COLO829 (cell line): ENCODE data around the gene MEF2C.
"Not testable (repeated sequence)": the region's sequence is repeated elsewhere in the genome, so short reads cannot be mapped to it uniquely, and the experiment has no call there.

Source experiments
- DNase-seq: peaks from one replicate; pipeline ENCODE4 v3.0.0; 2012; ENCODE audit warnings: low spot score

The MEF2C gene

DNA sequence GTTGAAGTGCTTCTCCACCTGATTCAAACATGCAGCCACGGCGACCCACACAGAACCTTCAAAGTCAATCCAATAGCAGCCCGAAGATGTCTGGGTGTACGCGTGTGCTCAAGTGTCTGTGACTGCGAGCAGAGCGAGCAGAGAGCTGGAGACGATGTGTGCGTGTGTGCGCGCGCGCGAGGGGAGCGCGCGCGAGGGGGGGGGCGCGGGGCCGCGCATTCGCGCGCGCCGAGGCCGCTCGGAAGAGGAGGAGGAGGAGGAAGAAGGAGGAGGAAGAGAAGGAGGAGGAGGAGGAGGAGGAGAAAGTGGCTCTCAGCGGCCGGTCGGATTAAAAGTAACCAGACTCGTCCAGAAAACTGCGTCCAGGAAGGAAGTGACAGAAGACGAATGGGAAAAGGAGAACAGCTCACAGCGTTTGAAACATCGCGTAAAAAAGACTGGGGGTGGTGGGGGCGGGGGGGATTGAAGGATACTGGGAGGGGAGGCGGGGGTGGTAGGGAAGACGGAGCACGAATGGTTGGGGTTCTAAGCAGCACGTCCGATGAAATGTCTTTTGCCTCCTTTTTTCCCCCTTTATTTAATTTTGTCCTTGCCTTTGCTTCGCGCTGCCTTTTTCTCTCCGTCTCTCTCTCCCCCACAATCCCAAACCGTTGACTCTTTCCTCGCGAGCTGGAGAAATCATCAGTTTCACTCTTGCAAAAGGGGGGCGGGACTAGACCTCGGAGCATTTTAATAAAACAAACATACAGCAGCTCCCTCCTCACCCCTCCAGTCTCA lies at the start of gene MEF2C:
TSS of gene MEF2C (minus strand) at position 126 of the 777 bp plus-strand sequence. CDS start 59,396 bp downstream, outside the sequence.
- DNase-seq = peak; percentile 32

DNA sequence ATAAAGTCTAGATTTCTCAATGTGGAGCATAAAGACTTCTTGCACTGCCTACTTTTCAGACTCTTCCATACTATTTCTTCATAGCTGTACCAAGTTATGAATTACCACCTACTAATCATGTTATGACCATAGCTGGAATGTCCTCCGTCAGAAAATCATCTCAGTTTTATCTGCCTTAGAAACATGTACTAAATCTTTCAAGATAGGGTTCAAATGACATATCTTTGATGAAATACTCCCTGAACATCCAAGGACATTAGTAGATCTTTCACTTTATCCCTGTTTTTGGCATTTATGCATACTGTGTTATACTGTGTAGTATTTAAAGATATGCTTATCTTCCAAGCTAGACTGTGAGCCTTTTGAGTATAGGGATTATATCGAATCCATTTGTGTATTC lies 49.6 kb upstream of the MEF2C start:
- DNase-seq = no peak

DNA sequence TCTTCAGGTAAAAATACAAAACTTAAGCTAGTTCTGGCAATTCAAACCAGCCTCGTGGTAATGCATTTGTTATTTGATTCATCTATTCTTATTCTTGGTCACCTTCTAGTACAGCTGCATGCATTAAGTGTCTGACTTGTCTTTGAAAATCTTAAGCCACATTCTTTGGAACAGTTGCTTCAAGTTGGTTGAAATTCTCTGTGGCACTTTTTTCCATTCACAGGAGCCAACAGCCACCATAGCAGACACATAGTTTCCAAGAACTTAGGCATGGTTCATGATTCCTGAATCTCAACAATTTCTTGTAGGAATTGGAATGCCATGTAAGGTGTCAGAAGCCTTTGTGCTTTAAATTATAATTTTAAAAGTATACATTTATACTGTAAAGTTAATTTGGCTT lies 47.4 kb upstream of the MEF2C start:
- DNase-seq = no peak

DNA sequence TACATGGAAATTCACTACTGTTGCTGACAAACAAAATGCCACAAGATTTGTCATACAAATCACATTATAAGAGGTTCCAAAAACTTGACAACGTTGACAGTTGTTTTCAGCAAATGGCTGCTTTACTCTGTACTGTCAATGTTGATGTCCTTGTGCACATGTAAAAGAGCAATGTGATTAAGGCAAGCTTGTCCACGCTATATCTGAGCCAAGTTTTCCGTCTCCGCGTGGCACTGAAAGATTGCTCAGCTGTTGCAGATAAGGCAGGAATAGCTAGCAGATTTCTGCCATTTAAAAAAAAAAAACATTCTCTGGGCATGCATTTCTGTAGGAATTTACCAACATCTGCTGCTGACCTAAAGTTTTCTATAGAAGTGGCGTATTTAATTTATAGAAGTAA lies 46.4 kb upstream of the MEF2C start:
- DNase-seq = no peak

DNA sequence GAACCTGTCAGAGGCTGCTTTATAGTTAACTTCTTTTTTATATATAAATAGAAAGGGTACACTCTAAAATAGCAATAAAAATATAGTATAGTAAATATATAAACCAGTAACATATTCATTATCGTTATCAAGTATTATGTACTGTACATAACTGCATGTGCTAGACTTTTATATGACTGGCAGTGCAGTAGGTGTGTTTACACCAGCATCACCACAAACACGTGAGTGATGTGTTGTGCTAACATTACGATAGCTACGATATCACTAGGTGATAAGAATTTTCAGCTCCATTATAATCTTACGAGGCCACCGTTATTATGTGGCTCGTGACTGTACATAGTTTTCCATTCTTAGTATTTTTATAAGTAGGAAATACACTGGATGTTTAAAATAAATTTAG lies 43.8 kb upstream of the MEF2C start:
- no peak for DNase-seq

DNA sequence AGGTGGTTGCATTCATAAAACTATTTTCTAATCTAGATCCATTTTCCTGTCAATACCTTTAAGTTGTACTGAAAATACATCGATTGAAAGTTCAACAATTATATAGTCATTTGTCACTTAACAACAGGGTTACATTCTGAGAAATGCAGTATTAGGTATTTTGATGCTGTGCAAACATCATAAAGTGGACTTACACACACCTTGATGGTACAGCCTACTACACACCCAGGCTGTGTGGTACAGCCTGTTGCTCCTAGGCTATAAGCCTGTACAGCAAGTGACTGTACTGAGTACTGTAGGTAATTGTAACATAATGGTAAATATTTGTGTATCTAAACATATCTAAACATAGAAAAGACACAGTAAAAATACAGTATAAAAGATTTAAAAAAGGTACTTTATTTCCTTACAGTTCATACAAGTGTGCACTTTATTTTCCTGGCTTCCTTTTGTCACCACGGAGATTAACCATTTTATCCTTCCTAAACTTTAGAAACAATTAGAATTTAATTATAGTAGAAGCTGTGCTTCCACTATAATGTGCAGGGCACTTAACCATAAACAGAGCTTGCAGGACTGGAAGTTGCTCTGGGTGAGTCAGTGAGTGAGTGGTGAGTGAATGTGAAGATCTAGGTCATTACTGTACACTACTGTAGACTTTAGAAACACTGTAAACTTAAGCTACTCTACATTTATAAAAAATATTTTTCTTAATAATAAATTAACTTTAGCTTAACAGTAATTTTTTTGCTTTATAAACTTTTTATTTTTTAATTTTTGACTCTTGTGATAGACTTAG lies 42.9 kb upstream of the MEF2C start:
- DNase-seq = no peak

DNA sequence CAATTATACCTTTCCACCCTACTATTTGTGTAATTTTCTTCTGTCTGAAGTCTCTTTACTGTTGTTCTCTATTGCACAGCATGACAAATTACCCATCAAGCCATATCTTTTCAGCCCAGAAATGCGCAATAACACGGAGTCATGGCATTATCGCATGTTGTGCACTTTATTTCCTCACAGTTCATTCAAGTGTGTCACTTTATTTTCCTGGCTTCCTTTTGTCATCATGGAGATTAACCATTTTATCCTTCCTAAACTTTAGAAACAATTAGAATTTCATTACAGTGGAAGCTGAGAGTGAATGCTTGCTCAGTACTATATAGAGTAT lies 41.3 kb upstream of the MEF2C start:
- DNase-seq = no peak

DNA sequence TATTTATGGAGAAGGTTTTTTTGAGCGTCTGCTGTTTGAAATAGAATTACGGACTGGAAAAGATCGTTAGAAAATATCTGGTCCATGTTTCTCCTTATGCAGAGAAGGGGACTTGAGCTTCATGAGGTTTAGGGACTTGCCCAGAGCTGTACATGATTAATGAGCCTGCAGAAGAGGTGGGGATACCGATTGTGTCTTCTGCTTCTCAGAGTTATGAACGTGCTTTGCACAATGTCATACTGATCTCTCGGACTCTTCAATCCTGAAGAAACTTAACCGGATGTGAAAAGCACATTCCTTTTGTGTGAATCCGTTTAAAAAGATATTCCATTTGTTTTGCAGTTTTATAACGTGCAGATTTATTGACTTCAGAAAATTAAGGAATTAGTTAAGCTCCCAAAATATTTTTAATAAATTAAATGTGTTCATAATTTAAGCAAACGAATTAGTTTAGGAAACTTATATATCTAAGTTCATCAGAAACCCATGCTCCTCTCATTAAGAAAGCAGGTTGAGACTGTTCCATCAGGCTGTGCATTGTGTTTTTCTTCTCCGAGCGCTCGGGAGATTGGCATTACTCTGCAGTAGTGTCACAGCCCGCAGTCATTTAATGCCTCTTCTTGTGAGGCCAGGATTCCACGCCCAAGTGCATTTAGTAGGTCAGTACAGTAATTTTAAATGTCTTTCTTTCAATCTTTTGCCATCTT lies 40.8 kb upstream of the MEF2C start:
- DNase-seq = no peak

DNA sequence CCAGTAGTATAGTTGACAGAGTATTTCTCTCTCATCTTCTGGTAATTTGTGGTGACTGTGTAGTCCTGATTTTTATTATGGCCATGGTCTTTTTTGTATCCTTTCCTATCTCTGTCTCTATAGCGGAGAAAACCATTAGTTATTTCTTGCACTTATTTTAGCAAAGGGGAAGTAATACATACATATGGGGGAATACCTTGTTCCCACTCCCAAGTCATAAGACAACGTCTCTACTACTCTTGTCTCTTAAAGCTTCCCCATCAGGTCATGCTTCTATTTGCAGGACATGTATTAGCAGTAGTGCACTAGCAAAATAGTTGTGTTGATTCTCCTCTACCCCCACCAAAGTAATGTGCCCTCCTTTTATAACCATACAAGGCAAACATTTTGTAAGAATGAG lies 29.8 kb upstream of the MEF2C start:
- not testable (repeated sequence) for DNase-seq

DNA sequence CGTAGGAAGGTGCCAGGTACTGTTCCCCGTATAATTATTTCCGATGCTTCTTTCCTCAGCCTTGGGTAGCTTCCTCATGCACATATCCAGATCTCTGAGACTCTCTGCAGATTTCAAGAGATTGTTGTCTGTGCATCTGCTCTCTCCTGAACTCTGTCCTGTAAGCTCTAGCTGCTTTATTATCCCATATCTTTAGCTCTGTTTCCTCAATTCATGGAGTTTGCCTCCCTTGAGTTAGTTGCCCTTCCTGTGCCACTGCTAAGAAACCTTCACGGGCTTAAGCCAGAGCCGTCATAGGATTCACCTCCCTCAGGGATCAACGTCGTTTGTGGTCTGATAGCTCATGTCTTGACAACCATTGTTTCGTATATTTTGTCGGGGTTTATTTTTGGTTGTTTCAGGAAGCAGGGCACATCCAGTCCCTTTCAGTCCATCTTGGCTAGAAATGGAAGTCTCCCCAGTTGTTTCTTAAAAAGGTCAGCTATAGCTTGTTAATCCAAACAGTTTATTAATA lies 28.1 kb upstream of the MEF2C start:
- DNase-seq = not testable (repeated sequence)

DNA sequence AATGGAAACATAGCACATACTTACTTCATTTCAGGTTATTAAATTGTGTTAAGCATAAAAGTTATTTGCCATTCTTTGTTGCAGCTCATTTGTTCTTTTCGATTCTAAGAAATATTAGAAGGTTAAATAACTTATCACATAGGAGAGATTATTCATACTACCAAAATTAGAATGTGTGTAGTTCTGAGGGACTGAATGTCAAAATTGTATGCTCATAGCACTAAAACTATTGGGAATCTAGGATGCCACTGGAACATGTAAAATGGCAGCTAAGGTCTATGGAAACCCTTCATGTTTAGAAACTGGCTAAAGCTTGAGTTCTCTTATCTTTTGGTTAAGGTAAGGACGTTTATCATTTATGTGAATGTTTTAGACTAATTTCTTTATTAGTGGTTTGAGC lies 21.5 kb upstream of the MEF2C start:
- DNase-seq = not testable (repeated sequence)

DNA sequence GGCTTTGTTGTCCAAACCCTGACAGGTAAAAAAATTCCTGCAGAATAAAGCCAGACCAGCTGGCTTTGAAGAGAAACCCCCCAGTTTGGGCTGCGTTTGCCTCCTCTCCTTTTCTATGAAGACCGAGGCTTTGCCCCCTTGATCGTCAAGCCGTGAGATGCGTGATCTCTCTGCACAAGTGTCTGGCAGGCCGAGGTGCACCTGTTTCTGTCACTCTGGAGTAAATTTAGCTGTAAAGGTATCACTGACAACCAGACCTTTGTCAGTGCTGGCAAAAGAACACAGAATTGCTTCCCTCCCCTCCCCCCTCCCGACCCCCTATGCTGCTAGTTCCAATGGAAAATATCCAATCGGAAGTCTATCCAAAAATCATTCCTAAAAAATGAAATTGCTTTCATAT lies 21.0 kb upstream of the MEF2C start:
- not testable (repeated sequence) for DNase-seq

DNA sequence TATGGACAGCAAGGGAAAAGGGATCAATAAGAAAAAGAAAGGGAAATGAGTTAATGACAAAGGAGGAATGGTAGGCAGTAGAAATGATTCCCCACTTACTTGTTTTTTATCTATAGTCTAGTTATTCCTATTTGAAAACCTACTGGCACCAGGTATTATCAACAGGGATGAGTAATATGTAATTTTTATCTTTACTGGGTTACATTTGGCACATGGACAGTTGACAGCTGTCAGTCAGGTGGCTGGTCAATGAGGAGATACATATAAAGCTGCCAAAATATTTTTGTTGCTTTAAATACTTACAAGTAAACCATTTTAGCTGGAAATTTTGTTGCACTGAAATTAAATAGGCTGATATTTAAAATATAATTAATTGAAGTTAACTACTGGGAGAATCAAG lies 18.1 kb upstream of the MEF2C start:
- not testable (repeated sequence) for DNase-seq

DNA sequence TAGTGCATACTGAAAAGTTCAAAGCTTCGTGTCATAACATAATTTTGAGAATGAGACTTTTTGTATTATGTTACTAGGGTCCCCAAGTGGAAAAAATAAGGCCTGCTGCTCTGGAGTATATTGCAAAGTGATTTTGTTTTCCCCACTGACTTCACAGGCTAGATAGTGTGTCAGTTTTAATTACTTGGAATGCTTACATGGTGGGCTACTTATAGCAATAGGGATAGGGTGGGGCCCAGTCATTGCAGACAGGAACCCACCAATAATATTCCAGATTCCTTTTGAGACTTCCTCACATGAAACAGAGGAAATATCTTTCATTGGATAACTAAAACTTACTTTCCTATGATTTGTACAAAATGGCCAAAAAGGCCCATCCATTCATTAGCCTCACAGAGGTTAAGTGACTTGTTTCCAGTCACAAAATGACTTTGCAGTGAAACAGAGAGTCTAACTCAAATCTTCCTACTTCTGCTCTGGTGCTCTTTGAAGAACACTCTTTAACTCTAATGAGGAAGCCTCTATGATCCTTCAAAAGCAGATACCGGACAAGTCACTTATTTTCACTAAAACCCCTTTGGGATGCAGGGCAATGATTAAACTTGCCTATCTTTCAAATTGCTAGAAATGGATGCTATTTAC lies 16.2 kb upstream of the MEF2C start:
- no peak for DNase-seq

DNA sequence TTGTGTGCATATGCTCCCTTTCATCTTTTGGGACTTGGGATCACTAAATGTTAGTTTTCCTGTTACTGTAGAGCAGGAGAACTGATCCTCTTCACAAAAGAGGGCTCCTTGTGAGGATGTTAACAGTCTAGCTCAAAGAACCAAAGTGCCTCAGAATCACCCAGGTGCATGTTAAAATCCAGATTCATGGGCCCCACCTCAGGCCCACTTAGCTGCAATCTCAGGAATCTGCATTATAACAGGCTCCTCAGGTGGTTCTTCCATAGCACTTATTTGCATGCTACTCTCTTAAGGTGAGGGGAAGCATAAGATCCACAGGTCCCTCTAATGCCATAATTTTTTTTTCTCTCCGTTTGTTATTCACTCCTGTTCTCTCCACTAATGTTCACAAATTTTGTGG lies 14.8 kb upstream of the MEF2C start:
- DNase-seq = no peak

DNA sequence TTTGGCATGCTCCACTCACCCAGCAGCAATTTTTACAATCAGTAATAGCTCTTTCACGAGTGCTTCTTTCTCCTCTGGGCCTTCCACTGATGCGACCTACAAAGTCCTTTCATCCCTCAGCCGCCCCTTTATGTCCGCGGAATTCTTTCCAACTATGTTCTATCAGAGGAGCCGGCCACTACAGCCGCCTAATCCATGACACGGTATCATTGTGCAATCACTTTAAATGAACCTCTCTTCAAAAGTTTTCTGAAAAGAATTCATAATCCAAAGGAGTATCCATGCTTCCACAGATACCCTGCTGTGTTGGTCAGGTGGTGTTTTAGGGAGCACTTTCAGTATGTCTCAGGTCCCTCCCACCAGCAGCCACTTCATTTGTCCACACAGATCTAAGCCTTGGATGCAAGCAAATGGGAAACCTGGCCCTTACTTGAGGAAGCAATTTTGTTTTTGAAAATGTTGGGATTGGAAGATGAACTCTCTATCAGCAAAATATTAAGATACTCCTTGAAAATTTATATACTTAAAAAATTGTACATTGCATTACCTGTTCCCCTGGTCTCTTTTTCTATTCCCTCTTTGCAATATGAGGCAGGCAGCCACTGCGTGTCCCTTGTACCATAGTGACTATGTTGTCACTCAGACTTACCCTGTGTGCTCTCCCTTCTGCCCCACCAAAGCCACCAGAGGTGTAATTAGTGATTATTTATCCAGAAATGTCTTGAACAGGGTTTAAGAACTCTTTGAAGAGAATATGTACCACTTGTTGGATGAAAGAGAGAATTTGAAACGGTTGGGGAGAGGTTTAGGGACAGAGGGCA lies 12.9 kb upstream of the MEF2C start:
- no peak for DNase-seq

DNA sequence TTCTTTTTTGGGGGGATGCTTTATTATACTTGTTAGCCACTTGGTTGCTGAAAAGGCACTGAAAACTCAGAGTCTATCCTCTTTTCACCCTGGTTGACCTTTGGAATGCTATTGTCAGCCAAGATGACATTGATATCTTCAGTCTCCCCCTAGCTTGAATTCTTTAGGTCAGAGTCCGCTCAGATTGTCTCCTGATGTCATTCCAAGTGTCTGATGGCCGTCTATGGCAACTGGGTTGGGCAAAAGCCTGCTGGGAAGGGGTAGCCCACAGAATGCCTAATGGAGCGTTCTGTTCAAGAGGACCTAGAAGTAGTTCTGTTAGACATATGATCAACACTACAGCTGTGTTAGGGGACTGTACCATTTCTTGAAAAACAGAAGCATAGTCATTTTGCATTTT lies 9.7 kb upstream of the MEF2C start:
- DNase-seq = no peak

DNA sequence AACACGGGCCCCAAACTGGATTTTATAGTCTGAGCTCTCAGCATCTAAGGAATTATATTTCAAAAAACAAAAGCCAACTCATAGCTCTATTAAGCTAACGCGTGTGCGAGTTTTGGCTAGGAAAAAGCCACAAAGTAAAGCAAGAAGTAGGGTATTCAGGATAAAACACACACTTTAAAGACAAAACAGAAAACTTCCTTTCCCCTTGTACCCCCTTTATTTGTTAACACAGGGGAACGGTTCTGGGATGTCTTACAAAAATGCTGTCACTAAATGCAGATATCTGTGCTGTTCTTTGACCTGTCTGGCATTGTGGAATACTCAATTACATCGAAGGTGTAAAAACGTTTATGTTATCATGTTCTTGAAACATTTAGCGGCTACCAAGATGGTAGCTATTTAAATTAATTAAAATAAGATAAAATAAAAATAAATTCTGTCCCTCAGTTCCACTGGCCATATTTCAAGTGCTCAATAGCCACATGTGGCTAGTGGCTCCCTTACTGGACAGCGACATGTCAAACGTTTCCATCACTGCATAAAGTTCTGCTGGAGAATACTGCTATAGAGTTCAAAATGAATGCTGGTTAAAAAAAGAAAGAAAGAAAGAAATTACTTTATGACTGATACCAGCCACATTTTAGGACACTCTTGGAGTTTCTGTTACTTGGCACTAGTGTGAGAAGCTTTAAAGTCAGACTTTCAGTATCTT lies 7.2 kb upstream of the MEF2C start:
- DNase-seq = no peak

DNA sequence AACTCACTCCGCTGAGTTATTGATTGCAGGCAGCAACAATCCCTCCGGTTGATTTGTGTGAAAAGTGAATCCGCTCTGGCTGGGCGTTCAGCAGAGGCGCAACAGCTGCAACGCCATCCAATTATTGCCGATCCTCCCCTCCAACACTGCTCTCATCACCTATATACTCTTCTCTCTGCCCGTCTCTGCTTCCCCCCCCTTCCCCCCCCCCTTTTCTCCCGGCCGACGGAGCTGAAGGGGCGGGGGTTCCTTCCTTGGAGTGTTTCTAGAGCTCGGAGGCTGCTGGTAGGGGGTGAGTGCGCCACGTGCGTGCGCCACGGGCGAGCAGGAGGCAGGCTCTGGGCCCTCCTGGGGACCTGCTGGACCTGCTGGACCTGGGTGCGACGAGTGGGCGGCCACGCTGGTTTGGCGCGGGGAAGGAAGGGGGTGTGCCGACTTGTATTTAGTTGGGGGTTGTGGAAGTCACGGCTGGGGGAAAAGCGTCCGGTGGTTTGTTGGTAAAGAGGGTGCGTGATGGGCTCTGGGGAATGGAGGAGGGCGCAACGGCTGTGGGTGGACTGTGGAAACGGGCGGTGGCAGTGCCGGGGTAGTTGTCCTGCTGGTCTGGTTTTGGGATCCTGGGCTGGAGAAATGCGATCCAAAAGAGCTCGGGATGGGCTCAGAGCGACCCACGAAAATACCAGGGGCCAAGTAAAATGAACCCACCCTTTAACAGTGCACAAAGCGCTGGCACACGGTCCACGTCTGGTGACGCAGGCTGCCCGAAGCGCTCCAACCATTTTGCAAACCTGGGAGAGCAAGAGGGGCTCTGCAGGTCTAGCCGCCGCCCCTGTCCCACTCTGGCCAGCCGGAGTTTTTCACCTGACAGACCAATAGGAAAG lies 6.4 kb upstream of the MEF2C start:
- no peak for DNase-seq

DNA sequence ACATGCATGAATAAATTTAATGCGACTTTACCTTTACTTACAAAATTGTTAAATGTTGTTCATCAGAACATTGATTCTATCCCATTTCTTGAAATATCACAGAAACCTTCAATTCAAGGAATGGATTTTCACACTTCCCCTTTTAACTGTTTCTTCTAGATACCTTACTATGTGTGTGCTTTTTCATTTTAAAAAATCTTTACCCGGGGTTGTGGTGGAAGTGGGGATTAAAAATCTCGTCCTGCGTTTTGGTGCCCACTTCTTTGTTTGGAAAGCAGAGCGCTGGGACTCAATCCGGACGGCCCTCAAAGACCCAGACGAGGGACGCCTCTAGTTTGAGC lies 5.8 kb upstream of the MEF2C start:
- no peak for DNase-seq
